Activated T-helper 17 cell treated with anti-CD3 and anti-CD28 coated beads, Interleukin-2, amount 50 U/mL, for 72 hours (primary cell): ENCODE data around the gene P4HTM. TPM values are rescaled to one million over a fixed set of nuclear protein-coding genes. Genes with fewer than 3 reads are reported as not detected.
"Not testable (repeated sequence)": the region's sequence is repeated elsewhere in the genome, so short reads cannot be mapped to it uniquely, and the experiment has no call there.

Experiments used
- ATAC-seq: fragments of 150-1000 bp; cut with Tn5 transposase; replicated peaks from 2 replicates; pipeline ENCODE4 v1.10.0; 2021; ENCODE audit warnings: mild to moderate bottlenecking, moderate library complexity
- H3K27ac Mint-ChIP-seq: one replicate; pipeline ENCODE4 v1.8.0; 2022; ENCODE audit warnings: mixed read lengths
- H3K27me3 Mint-ChIP-seq: one replicate; pipeline ENCODE4 v1.8.0; 2022; ENCODE audit warnings: mixed read lengths
- H3K36me3 Mint-ChIP-seq: one replicate; pipeline ENCODE4 v1.8.0; 2022; ENCODE audit warnings: low read depth, mild to moderate bottlenecking, mixed read lengths
- H3K4me1 Mint-ChIP-seq: one replicate; pipeline ENCODE4 v1.8.0; 2022; ENCODE audit warnings: mixed read lengths
- H3K4me3 Mint-ChIP-seq: one replicate; pipeline ENCODE4 v1.8.0; 2022; ENCODE audit warnings: mild to moderate bottlenecking, mixed read lengths
- H3K9me3 Mint-ChIP-seq: one replicate; pipeline ENCODE4 v1.8.0; 2022; ENCODE audit warnings: mixed read lengths
- total RNA-seq, 2 donors: library from RNA; stranded (reverse); gene quantifications; one replicate each; pipeline ENCODE4 v1.2.3, GENCODE V29; 2022

P4HTM gene
- total RNA-seq, 2 donors from 2014 or later = 32.2 to 44.9 TPM

GRCh38 chr3:48997102-48997635 is 7.1 kb downstream of the P4HTM start:
- Mint-ChIP-seq H3K27ac (peak overlapping the region; percentile 41), H3K4me3 (no peak overlapping the region)

GRCh38 chr3:48997714-48998637 is 7.9 kb downstream of the P4HTM start:
- peaks cover 27% of the 10 kb centered on the region for H3K36me3 Mint-ChIP-seq
- peaks cover 12% of the 10 kb centered on the region for H3K4me1 Mint-ChIP-seq
- peak overlapping the region; percentile 41 for H3K27ac Mint-ChIP-seq
- no peak for ATAC-seq
- no peaks in the 10 kb centered on the region for H3K9me3 Mint-ChIP-seq
- no peak overlapping the region for H3K4me3 Mint-ChIP-seq
- H3K27me3 Mint-ChIP-seq = no peaks in the 10 kb centered on the region

More at GRCh38 chr3:48997102-48997635, 7.1 kb downstream of the P4HTM start:
- no peak for ATAC-seq
- no peaks in the 10 kb centered on the region for H3K9me3 Mint-ChIP-seq
- no peaks in the 10 kb centered on the region for H3K27me3 Mint-ChIP-seq
- peaks cover 30% of the 10 kb centered on the region for H3K36me3 Mint-ChIP-seq
- peaks cover 12% of the 10 kb centered on the region for H3K4me1 Mint-ChIP-seq

- no peak for ATAC-seq
- H3K36me3 Mint-ChIP-seq = peaks cover 15% of the 10 kb centered on the region
These were observed 9.2 kb downstream of the P4HTM start for GRCh38 chr3:48999085-48999858.

GRCh38 chr3:49001155-49001554 is 11.1 kb downstream of the P4HTM start:
- H3K27me3 Mint-ChIP-seq = no peaks in the 10 kb centered on the region
- H3K36me3 Mint-ChIP-seq = no peaks in the 10 kb centered on the region
- peak overlapping the region; percentile 61 for H3K27ac Mint-ChIP-seq
- H3K4me3 Mint-ChIP-seq = no peak overlapping the region
- ATAC-seq = no peak
- no peaks in the 10 kb centered on the region for H3K9me3 Mint-ChIP-seq
- peaks cover 5% of the 10 kb centered on the region for H3K4me1 Mint-ChIP-seq

More at GRCh38 chr3:48999085-48999858, 9.2 kb downstream of the P4HTM start:
- no peaks in the 10 kb centered on the region for H3K27me3 Mint-ChIP-seq
- peak overlapping the region; percentile 81 for H3K27ac Mint-ChIP-seq
- no peak overlapping the region for H3K4me3 Mint-ChIP-seq
- H3K4me1 Mint-ChIP-seq = peaks cover 12% of the 10 kb centered on the region
- no peaks in the 10 kb centered on the region for H3K9me3 Mint-ChIP-seq

- Mint-ChIP-seq H3K4me3 (no peak overlapping the region), H3K9me3 (no peaks in the 10 kb centered on the region), H3K27me3 (no peaks in the 10 kb centered on the region), H3K4me1 (peaks cover 18% of the 10 kb centered on the region), H3K36me3 (peaks cover 27% of the 10 kb centered on the region), H3K27ac (no peak overlapping the region)
- no peak for ATAC-seq
These were observed 14.6 kb downstream of the P4HTM start for GRCh38 chr3:49004352-49005302.

- H3K36me3 Mint-ChIP-seq = peaks cover 33% of the 10 kb centered on the region
- no peaks in the 10 kb centered on the region for H3K27me3 Mint-ChIP-seq
- H3K4me1 Mint-ChIP-seq = peaks cover 15% of the 10 kb centered on the region
- H3K4me3 Mint-ChIP-seq = no peak overlapping the region
- ATAC-seq = no peak
- H3K27ac Mint-ChIP-seq = no peak overlapping the region
- no peaks in the 10 kb centered on the region for H3K9me3 Mint-ChIP-seq
These were observed 15.3 kb downstream of the P4HTM start for GRCh38 chr3:49005303-49005680.

GRCh38 chr3:49005998-49006397 is 16.0 kb downstream of the P4HTM start:
- H3K27ac Mint-ChIP-seq = no peak overlapping the region
- peaks cover 15% of the 10 kb centered on the region for H3K4me1 Mint-ChIP-seq
- H3K27me3 Mint-ChIP-seq = no peaks in the 10 kb centered on the region
- no peak for ATAC-seq
- peaks cover 40% of the 10 kb centered on the region for H3K36me3 Mint-ChIP-seq
- H3K4me3 Mint-ChIP-seq = peak overlapping the region; percentile 94
- no peaks in the 10 kb centered on the region for H3K9me3 Mint-ChIP-seq

GRCh38 chr3:49006408-49007067 is 16.5 kb downstream of the P4HTM start:
- peaks cover 15% of the 10 kb centered on the region for H3K4me1 Mint-ChIP-seq
- peaks cover 46% of the 10 kb centered on the region for H3K36me3 Mint-ChIP-seq
- peak overlapping the region; percentile 97 for H3K27ac Mint-ChIP-seq
- no peak for ATAC-seq
- no peaks in the 10 kb centered on the region for H3K27me3 Mint-ChIP-seq
- peak overlapping the region; percentile 94 for H3K4me3 Mint-ChIP-seq
- H3K9me3 Mint-ChIP-seq = no peaks in the 10 kb centered on the region

- peak within 1 kb of the TSS; percentile 97 for H3K27ac Mint-ChIP-seq
- peak within 1 kb of the TSS; percentile 94 for H3K4me3 Mint-ChIP-seq
- peaks cover 15% of the 10 kb centered on the region for H3K4me1 Mint-ChIP-seq
- ATAC-seq = peak; percentile 91
- H3K27me3 Mint-ChIP-seq = no peaks in the 10 kb centered on the region
- H3K9me3 Mint-ChIP-seq = no peaks in the 10 kb centered on the region
- peaks cover 53% of the 10 kb centered on the region for H3K36me3 Mint-ChIP-seq
These were observed 17.2 kb downstream of the P4HTM start, which contains the start of gene WDR6 for GRCh38 chr3:49007068-49007770. WDR6 (plus strand) TSS chr3:49007391; CDS start chr3:49007432, 41 bp downstream.

GRCh38 chr3:49007771-49008528 is 17.9 kb downstream of the P4HTM start:
- peak overlapping the region; percentile 94 for H3K4me3 Mint-ChIP-seq
- H3K27me3 Mint-ChIP-seq = no peaks in the 10 kb centered on the region
- no peaks in the 10 kb centered on the region for H3K9me3 Mint-ChIP-seq
- peak; percentile 68 for ATAC-seq
- H3K36me3 Mint-ChIP-seq = peaks cover 56% of the 10 kb centered on the region
- peaks cover 15% of the 10 kb centered on the region for H3K4me1 Mint-ChIP-seq
- H3K27ac Mint-ChIP-seq = peak overlapping the region; percentile 97

- peak overlapping the region; percentile 97 for H3K27ac Mint-ChIP-seq
- H3K4me1 Mint-ChIP-seq = peaks cover 15% of the 10 kb centered on the region
- H3K4me3 Mint-ChIP-seq = peak overlapping the region; percentile 94
- H3K36me3 Mint-ChIP-seq = peaks cover 60% of the 10 kb centered on the region
- not testable (repeated sequence) for ATAC-seq, H3K9me3 Mint-ChIP-seq, H3K27me3 Mint-ChIP-seq
These were observed 18.6 kb downstream of the P4HTM start for GRCh38 chr3:49008627-49009026.

- Mint-ChIP-seq H3K4me1 (peaks cover 15% of the 10 kb centered on the region), H3K36me3 (peaks cover 67% of the 10 kb centered on the region), H3K27me3 (no peaks in the 10 kb centered on the region), H3K4me3 (peak overlapping the region; percentile 94), H3K27ac (peak overlapping the region; percentile 97), H3K9me3 (no peaks in the 10 kb centered on the region)
- ATAC-seq = no peak
These were observed 19.4 kb downstream of the P4HTM start for GRCh38 chr3:49009396-49009795.
